Stimulated activated naive CD4-positive, alpha-beta T cell treated with Interleukin-2 at 50 U/mL for 16 hours (primary cell): ENCODE results near the gene SPRR1A.
"Not testable (repeated sequence)": the region's sequence is repeated elsewhere in the genome, so short reads cannot be mapped to it uniquely, and the experiment has no call there.

Experiments used
- DNase-seq: peaks from one replicate; lab custom pipeline; 2025; lab: John Stamatoyannopoulos, UW

SPRR1A gene

GRCh38 chr1:152972196-152972886, 11.5 kb upstream of the SPRR1A start:
- DNase-seq = no peak

GRCh38 chr1:152976688-152977087, 7.2 kb upstream of the SPRR1A start:
- DNase-seq = no peak

GRCh38 chr1:152977614-152978013, 6.3 kb upstream of the SPRR1A start:
- DNase-seq = no peak

- DNase-seq = no peak
Measured at GRCh38 chr1:152980676-152981075, 3.2 kb upstream of the SPRR1A start.

- DNase-seq = no peak
Measured at GRCh38 chr1:152981146-152981871, 2.6 kb upstream of the SPRR1A start.

- DNase-seq = no peak
Measured at GRCh38 chr1:152982076-152982475, 1.8 kb upstream of the SPRR1A start.

- DNase-seq = no peak
Measured at GRCh38 chr1:152983234-152983633, 647 bp upstream of the SPRR1A start.

- no peak for DNase-seq
Measured at GRCh38 chr1:152986578-152986977, 2.7 kb downstream of the SPRR1A start.

- no peak for DNase-seq
Measured at GRCh38 chr1:152993186-152993585, 9.3 kb downstream of the SPRR1A start.

- no peak for DNase-seq
Measured at GRCh38 chr1:152995842-152996241, 12.0 kb downstream of the SPRR1A start.

- no peak for DNase-seq
Measured at GRCh38 chr1:152996633-152997400, 12.9 kb downstream of the SPRR1A start.

- no peak for DNase-seq
Measured at GRCh38 chr1:152997901-152998300, 14.0 kb downstream of the SPRR1A start.

GRCh38 chr1:152998476-152998875, 14.6 kb downstream of the SPRR1A start:
- no peak for DNase-seq

- no peak for DNase-seq
Measured at GRCh38 chr1:152999818-153000217, 15.9 kb downstream of the SPRR1A start.

- DNase-seq = no peak
Measured at GRCh38 chr1:153000294-153000693, 16.4 kb downstream of the SPRR1A start.

GRCh38 chr1:153001382-153001781, 17.5 kb downstream of the SPRR1A start, which contains the start of gene SPRR3:
TSS of gene SPRR3 (plus strand) at chr1:153001749. CDS start at chr1:153003021, 1,272 bp downstream.
- DNase-seq = no peak

GRCh38 chr1:153011235-153011758, 27.4 kb downstream of the SPRR1A start:
- not testable (repeated sequence) for DNase-seq

GRCh38 chr1:153021829-153022228, 37.9 kb downstream of the SPRR1A start:
- DNase-seq = not testable (repeated sequence)

- not testable (repeated sequence) for DNase-seq
Measured at GRCh38 chr1:153022340-153022739, 38.5 kb downstream of the SPRR1A start.

GRCh38 chr1:153023109-153023508, 39.2 kb downstream of the SPRR1A start:
- no peak for DNase-seq

- DNase-seq = no peak
Measured at GRCh38 chr1:153024413-153024812, 40.5 kb downstream of the SPRR1A start.

GRCh38 chr1:153025797-153026196, 41.9 kb downstream of the SPRR1A start:
- DNase-seq = no peak
